Activated CD4-positive, alpha-beta T cell treated with anti-CD3 and anti-CD28 coated beads for 48 hours (primary cell): ENCODE data around the gene FCGR2B.
"Not testable (repeated sequence)": the region's sequence is repeated elsewhere in the genome, so short reads cannot be mapped to it uniquely, and the experiment has no call there.

Experiments used
- DNase-seq: peaks from one replicate; pipeline ENCODE4 v3.0.0-alpha.2; 2020

FCGR2B gene

GRCh38 chr1:161706482-161707347, 43.8 kb downstream of the FCGR2B start, which contains the start of gene FCRLA:
FCRLA (plus strand) TSS chr1:161707229; CDS start chr1:161707265, 36 bp downstream.
- DNase-seq: no peak

DNA sequence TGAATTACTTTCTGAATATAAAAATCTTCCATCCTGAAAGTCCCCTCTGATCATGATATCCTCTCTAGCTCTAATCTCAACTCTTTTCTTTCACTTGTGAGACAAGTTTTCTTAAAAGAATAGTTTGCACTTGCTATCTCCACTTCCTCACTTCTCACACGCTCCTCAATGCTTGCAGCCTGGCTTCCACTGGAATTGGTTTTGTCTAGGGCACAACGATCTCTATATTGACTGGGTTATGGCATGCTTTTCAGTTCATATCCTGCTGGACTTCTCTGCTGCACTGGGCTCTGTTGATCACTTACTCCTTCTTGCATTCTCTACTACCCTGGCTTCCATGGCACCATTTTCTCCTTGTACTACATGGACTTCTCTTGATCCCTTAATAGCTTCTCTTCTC, 44.6 kb downstream of the FCGR2B start:
- no peak for DNase-seq

GRCh38 chr1:161709373-161709772, 46.4 kb downstream of the FCGR2B start:
- DNase-seq: no peak

GRCh38 chr1:161710560-161710959, 47.6 kb downstream of the FCGR2B start:
- DNase-seq: no peak

GRCh38 chr1:161718559-161719324, 55.8 kb downstream of the FCGR2B start:
- DNase-seq: no peak

- DNase-seq: no peak
Observed at GRCh38 chr1:161719325-161719611, 56.3 kb downstream of the FCGR2B start.

- DNase-seq: no peak
Observed at GRCh38 chr1:161720422-161720821, 57.5 kb downstream of the FCGR2B start.

- no peak for DNase-seq
Observed at GRCh38 chr1:161720956-161721737, 58.2 kb downstream of the FCGR2B start, which contains the start of gene FCRLB. FCRLB (plus strand) TSS chr1:161721544; CDS start chr1:161722673, 1,129 bp downstream.

GRCh38 chr1:161721738-161722343, 58.9 kb downstream of the FCGR2B start:
- peak; percentile 17 for DNase-seq

GRCh38 chr1:161722406-161722805, 59.5 kb downstream of the FCGR2B start:
- no peak for DNase-seq

DNA sequence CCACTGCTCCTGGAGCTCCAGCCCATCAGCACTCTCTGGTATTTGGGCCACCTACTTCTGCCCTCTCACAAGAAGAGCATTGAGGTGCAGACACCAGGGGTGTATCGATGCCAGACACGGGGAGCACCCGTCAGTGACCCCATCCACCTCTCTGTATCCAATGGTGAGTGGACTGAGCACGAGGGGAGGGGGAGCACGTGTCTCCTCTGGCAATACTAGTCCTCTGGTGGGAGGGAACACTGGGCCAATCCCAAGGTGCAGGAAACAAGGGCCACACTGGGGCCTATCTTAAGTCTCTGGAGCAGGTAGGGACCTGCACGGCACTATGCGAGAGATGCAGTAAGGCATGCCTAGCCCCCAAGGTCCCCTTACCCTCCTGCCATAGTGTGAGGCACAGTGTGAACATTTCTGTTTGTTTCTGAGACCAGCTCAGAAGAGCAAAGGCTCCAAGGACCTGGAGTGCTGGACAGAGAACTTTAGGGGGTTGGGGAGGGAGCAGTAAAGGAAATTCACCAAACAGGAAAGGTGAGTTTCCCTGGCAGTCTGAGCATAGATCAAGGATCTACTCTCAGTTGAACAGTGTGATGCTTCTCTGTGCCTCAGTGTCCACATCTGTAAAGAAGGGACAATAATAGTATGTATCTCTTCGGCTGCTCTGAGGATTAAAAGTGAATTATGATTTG, 60.7 kb downstream of the FCGR2B start:
- DNase-seq: no peak

- DNase-seq: not testable (repeated sequence)
Observed at GRCh38 chr1:161725258-161725907, 62.4 kb downstream of the FCGR2B start.

DNA sequence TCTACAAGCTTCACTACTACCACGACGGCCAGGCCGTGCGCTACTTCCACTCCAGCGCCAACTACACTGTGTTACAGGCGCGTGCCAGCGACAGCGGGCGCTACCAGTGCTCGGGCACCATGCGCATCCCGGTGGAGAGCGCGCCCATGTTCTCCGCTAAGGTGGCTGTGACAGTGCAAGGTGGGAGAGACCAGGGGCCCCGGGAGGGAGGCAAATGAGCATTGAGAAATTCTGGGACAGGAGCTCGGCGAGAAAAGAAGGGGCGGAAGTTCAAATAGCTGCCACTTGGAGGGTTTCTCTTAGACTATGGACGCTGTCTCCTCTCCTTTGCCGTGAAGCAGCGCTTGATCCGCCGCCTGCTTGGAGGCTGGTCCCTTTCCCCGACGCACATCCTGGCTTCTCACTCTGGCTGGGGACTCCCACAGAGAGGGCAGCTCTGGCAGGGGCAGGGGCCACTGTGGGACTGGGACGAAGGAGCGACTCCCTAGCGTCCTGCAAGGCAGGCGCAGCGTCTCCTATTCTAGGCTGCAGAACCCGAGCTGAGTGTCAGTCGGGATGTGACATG, 63.0 kb downstream of the FCGR2B start:
- peak; percentile 41 for DNase-seq

DNA sequence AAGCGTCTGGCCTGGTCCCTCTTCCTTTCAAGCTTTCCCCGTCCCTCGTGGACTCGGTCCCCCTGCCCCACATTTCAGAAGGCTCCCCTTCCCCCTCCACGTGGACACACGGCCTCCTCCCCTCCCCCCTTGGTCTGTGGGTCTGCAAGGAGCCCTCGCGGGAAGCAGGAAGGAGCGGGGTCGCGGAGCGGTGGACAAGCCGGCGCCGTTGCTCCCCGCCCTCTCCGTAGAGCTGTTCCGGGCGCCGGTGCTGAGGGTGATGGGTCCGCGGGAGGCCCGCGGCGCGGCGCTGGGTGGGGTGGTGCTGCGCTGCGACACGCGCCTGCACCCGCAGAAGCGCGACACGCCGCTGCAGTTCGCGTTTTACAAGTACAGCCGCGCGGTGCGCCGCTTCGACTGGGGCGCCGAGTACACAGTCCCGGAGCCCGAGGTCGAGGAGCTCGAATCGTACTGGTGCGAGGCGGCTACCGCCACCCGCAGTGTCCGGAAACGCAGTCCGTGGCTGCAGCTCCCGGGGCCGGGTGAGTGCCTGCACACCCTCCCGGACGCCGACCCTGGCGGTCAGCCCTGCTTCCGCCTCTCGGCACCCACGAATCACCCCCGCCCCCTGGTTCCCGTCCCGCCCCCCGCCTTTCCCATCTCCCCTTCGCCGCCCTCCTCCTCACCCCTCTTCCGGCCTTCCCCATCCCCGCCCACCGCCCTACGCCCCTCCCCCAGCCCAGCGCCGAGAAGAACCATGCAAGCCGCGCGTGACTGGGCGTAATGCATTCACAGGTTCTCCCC, 63.7 kb downstream of the FCGR2B start:
- peak; percentile 63 for DNase-seq

DNA sequence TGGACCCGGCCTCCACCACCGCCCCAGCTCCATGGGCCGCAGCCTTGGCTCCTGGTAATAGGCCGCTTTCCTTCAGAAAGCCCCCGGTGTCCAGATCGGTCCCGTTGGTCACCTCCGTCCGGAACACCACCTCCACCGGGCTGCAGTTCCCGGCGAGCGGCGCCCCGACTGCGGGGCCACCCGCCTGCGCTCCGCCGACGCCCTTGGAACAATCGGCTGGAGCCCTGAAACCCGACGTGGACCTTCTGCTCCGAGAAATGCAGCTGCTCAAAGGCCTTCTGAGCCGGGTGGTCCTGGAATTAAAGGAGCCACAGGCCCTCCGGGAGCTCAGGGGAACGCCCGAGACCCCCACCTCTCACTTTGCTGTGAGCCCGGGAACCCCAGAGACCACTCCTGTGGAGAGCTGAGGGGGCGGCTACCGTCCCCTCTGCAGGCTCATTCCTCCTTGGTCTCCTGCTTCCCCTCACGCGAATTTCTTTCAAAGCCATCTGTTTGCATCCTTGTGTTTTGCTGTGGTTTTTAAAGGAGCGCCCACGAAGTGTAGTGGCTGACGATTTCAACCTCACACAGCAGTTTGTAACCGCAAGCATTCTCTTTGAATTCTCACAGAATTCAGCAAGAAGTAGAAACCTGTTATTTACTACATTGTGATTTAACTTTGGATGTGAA, 64.4 kb downstream of the FCGR2B start:
- peak; percentile 39 for DNase-seq
